Measurements from ENCODE around the gene SNRK. TPM values are rescaled to one million over a fixed set of nuclear protein-coding genes. Genes with fewer than 3 reads are reported as not detected.

SNRK gene
- total and polyA plus RNA-seq, 9 of the 15 experiments (the other 6 are each of a cell fraction or from before 2014, with no cell fraction given) = 1.7 to 12.3 (median 7.3) TPM

- no peak for TF ChIP-seq MAX (CRISPR knock-in tag; IDR thresholded peaks at IDR 0.05)
Observed at GRCh38 chr3:43273416-43273815, 12.9 kb upstream of the SNRK start (continued).

GRCh38 chr3:43279082-43279481, 7.3 kb upstream of the SNRK start:
- no peak for ATAC-seq
- intact Hi-C loops (cut with micrococcal nuclease) (no loop called here), in situ Hi-C loops (cut with MboI) (no loop called here)
- no peak overlapping the region for H3K9ac ChIP-seq (ENCODE audit: insufficient read depth in 1 of 2, low read depth in 2 of 2, low read length in 2 of 2)
- no peak overlapping the region for H3K27ac ChIP-seq (ENCODE audit: extremely low read depth, low read depth, low read length)
- BruUV-seq (replicated peaks) = no TSS peak
- POLR2A ChIA-PET = interaction anchor here (1.0 kb wide), 1 partner anchor 85 kb away, joined by 3 read pairs; no protein-coding TSS in a partner anchor
- H3K4me1 ChIP-seq (replicated peaks in 1 of 2; ENCODE audit: control insufficient read depth in 2 of 2, insufficient read depth in 2 of 2, low read length in 2 of 2) = no peaks in the 10 kb centered on the region
- no peaks in the 10 kb centered on the region for H3K9me3 ChIP-seq (replicated peaks; ENCODE audit: control insufficient read depth, insufficient read depth, low read depth, low read length)
- CTCF ChIA-PET (ENCODE audit: low intra/inter-chr PET ratio) = no interaction called here
- no peaks in the 10 kb centered on the region for H4K20me1 ChIP-seq (replicated peaks; ENCODE audit: control insufficient read depth, insufficient read depth, low read length)
- no peak overlapping the region for H3K4me3 ChIP-seq
- H3K9me1 ChIP-seq (ENCODE audit: control insufficient read depth, insufficient read depth, low read length) = no peaks in the 10 kb centered on the region
- FAIRE-seq = no peak
- H2AFZ ChIP-seq (ENCODE audit: low read depth, low read length) = no peak overlapping the region
- no peaks in the 10 kb centered on the region for H3K36me3 ChIP-seq (ENCODE audit: control insufficient read depth, insufficient read depth, low read length)
- H3K4me2 ChIP-seq (ENCODE audit: insufficient read depth, low read length) = no peak overlapping the region
- no peaks in the 10 kb centered on the region for H3K79me2 ChIP-seq (ENCODE audit: control insufficient read depth, insufficient read depth, low read length)
- DNase-seq (ENCODE audit: extremely low read depth in 1 of 4, low spot score in 3 of 4) = no peak
- peaks cover 4 to 16% of the 10 kb centered on the region in 2 experiments; a peak in 4 of 5 replicates for H3K27me3 ChIP-seq (ENCODE audit: control insufficient read depth in 2 of 2, insufficient read depth in 2 of 2, low read length in 2 of 2)
- TF ChIP-seq NR0B1 (IDR thresholded peaks at IDR 0.05; ENCODE audit: partially characterized antibody) = no peak
- TF ChIP-seq GMEB1 (CRISPR knock-in tag; IDR thresholded peaks at IDR 0.05) = no peak
- TF ChIP-seq ARID3A (IDR thresholded peaks at IDR 0.05; ENCODE audit: borderline replicate concordance, low read depth, low read length) = no peak
- no peak for TF ChIP-seq TFAM (CRISPR knock-in tag; conservative IDR thresholded peaks at IDR 0.05)
- TF ChIP-seq ZNF79 (CRISPR knock-in tag; IDR thresholded peaks at IDR 0.05; ENCODE audit: low read depth) = no peak
- TF ChIP-seq ZNF518B (CRISPR knock-in tag; IDR thresholded peaks at IDR 0.05) = no peak
- no peak for TF ChIP-seq KDM5B (IDR thresholded peaks at IDR 0.05; ENCODE audit: insufficient replicate concordance, low read depth, low read length)
- TF ChIP-seq CAMTA2 (CRISPR knock-in tag; conservative IDR thresholded peaks at IDR 0.05) = no peak
- no peak for TF ChIP-seq MYC (IDR thresholded peaks at IDR 0.05; ENCODE audit: low read depth, low read length)
- TF ChIP-seq MYC (CRISPR knock-in tag; IDR thresholded peaks at IDR 0.05; ENCODE audit: borderline replicate concordance, low read depth) = no peak
- TF ChIP-seq ASH1L (IDR thresholded peaks at IDR 0.05; ENCODE audit: borderline replicate concordance, low read depth, partially characterized antibody) = no peak
- no peak for TF ChIP-seq EGR1 (conservative IDR thresholded peaks at IDR 0.05)

Measured in K562 (cell line).